GM20000 (cell line): ENCODE data around the gene FGD3.

Experiments
- DNase-seq: peaks from one replicate; pipeline ENCODE4 v3.0.0; 2012; ENCODE audit warnings: low spot score
- CTCF ChIP-seq: IDR thresholded peaks from 2 replicates; pipeline ENCODE4 v1.5.1; 2012; ENCODE audit warnings: mild to moderate bottlenecking, control low read depth; ENCODE audit errors: extremely low read depth, missing control alignments

The FGD3 gene

GRCh38 chr9:93065135-93065720 is 117.9 kb downstream of the FGD3 start:
- TF ChIP-seq CTCF = no peak
- DNase-seq = no peak

GRCh38 chr9:93066978-93067603 is 119.8 kb downstream of the FGD3 start:
- no peak for TF ChIP-seq CTCF
- no peak for DNase-seq

GRCh38 chr9:93068956-93069355 is 121.6 kb downstream of the FGD3 start:
- DNase-seq = no peak

GRCh38 chr9:93071464-93071863 is 124.1 kb downstream of the FGD3 start:
- no peak for DNase-seq
- TF ChIP-seq CTCF = no peak

More at GRCh38 chr9:93068956-93069355, 121.6 kb downstream of the FGD3 start:
- no peak for TF ChIP-seq CTCF

- no peak for DNase-seq
These were observed 125.1 kb downstream of the FGD3 start for GRCh38 chr9:93072383-93072795.

GRCh38 chr9:93076101-93076791 is 128.9 kb downstream of the FGD3 start:
- TF ChIP-seq CTCF = no peak
- no peak for DNase-seq

More at GRCh38 chr9:93072383-93072795, 125.1 kb downstream of the FGD3 start:
- no peak for TF ChIP-seq CTCF

- no peak for DNase-seq
- no peak for TF ChIP-seq CTCF
These were observed 129.4 kb downstream of the FGD3 start for GRCh38 chr9:93076792-93077128.
